Activated CD8-positive, alpha-beta memory T cell treated with anti-CD3 and anti-CD28 coated beads, Interleukin-2, amount 50 U/mL, for 48 hours (primary cell): ENCODE results near the gene TAAR5.
"Not testable (repeated sequence)": the region's sequence is repeated elsewhere in the genome, so short reads cannot be mapped to it uniquely, and the experiment has no call there.

Source experiments
- DNase-seq: peaks from one replicate; pipeline ENCODE4 v3.0.0-alpha.2; 2020

The TAAR5 gene

GRCh38 chr6:132569170-132569569, 20.4 kb downstream of the TAAR5 start:
- no peak for DNase-seq

DNA sequence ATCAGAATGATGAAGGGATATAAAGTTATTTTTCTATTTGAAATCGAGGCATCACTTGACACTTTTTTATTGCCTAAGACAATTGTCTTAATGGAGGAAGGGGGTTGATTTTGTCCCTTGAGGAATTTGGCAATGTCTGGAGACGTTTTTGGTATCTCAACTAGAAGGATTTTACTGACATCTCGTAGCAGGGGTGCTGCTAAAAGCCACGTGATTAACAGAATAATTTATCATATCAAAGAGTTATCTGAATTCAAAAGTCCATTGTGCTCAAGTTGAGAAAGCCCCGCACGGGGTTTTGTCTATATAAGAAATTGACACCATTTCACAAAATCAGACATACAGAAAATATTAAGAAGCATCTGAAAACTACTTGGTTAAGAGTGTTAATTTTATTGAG, 20.9 kb downstream of the TAAR5 start:
- DNase-seq = no peak

GRCh38 chr6:132567566-132567965, 22.0 kb downstream of the TAAR5 start:
- no peak for DNase-seq

- DNase-seq = no peak
These were observed 23.1 kb downstream of the TAAR5 start for GRCh38 chr6:132566404-132566803.

- DNase-seq = not testable (repeated sequence)
These were observed 29.5 kb downstream of the TAAR5 start for GRCh38 chr6:132560087-132560486.

- no peak for DNase-seq
These were observed 37.2 kb downstream of the TAAR5 start, which contains the start of gene TAAR8 for GRCh38 chr6:132552372-132552771. Gene TAAR8 (plus strand): TSS chr6:132552672. CDS start chr6:132552693, 21 bp downstream.

- no peak for DNase-seq
These were observed 38.3 kb downstream of the TAAR5 start for GRCh38 chr6:132551214-132551613.

DNA sequence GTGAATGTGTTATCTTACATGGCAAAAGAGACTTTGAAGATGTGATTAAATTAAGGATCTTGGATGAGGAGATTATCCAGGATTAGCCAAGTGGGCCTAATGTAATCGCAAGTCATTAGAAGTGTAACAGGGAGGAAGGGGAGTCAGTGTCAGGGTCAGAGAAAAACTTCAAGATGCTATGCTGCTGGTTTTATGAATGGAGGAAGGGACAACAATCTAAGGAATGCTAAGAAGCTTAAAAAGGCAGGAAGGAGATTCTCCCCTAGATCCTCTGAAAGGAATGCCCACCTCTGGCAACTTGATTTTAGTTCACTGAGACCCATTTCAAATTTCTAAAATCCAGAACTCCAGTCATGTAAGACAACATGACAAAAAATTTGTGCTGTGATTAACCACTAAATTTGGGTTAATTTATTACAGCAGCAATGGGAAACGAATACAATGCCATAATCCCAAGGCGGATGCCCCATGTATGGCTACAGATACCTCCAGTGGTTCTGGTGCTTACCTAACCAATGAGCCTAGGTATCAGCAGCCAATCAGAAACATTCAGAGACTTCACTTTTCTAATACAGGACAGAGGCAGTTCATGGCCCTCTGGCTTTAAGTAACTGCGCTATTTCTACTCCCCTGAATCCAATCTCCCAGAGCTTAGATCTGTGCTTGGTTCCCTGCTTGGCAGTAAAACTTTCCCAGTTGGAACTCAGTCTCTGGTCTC, 40.6 kb downstream of the TAAR5 start:
- DNase-seq = no peak

DNA sequence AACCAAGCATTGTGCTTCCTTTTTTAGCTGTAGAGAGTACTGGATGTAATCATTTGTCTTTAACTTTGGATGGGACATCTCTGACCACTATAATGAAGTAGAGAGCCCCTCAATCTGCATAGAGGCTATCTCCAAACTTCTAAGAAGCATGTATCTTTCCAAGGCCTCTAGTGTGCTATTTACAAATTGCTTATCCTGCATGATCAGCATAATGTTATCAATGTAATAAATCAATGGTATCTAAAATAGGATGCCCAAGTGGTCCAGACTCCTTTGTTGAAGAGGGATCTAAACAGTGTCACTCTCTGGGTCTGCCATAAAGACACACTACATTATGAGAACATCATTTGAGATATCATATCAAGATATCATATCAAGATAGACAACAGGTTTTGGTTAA, 44.7 kb downstream of the TAAR5 start:
- no peak for DNase-seq
